Measurements from ENCODE around the gene WIZ.

The WIZ gene

GRCh38 chr19:15464394-15465385, 14.9 kb upstream of the WIZ start, which contains the start of gene RASAL3:
Gene RASAL3, minus strand, starts transcription at chr19:15464544. Its CDS starts 186 bp downstream, at chr19:15464358.
- DNase-seq (ENCODE audit: low read depth in 3 of 3) = peak; percentile 33 to 56 (median 39)

DNA sequence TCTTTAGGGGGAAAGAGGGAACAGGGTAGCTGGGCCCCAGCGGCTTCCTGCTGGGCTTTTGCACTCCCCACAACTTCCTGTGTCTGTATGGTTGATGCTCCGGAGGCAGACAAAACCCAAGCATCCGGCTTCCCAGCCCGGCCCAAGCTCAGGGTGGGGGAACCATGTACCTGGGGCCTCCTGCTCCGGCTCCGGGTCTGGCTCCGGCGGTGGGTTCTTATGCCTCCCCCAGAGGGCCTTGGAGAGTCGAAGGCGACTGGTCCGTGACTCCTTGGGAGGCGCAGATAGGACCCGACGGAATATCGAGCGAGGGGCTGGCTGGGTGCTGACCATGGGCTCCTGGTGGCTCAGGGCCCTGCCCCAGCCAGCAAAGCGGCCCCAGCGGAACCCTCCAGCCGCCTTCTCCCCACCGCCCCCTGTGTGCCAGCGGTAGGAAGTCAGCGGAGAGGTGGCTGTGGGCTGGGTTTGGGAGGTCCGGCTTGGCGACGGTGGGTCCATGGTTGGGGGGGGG, 14.2 kb upstream of the WIZ start:
- peak; percentile 39 to 62 (median 55) for DNase-seq (ENCODE audit: low read depth in 3 of 3)

- no peak for DNase-seq (ENCODE audit: low read depth in 3 of 3)
Observed at GRCh38 chr19:15461694-15462093, 11.9 kb upstream of the WIZ start.

- no peak for DNase-seq (ENCODE audit: low read depth in 3 of 3)
Observed at GRCh38 chr19:15457701-15458484, 8.1 kb upstream of the WIZ start.

- no peak for DNase-seq (ENCODE audit: low read depth in 3 of 3)
Observed at GRCh38 chr19:15456871-15457700, 7.3 kb upstream of the WIZ start.

GRCh38 chr19:15456441-15456840, 6.7 kb upstream of the WIZ start:
- no peak for DNase-seq (ENCODE audit: low read depth in 3 of 3)

DNA sequence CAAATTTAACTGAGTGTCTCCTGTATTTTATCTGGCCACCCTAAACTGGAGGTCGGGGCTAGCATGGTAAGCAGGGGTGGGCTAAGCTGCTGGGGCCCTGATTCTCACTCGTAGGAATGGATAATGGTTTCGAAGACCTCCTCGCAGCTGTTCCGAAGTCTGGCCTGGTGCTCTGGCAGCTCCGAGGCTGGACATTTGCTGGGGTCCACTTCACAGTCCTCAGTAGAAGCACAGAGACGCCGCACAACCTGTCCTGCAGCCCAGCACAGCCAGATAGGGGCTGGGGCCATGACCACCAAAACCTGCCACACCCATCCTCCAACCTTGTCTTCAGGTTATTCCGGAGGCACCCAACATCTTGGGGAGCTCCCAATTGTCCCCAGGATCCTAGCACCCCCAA, 6.2 kb upstream of the WIZ start:
- DNase-seq (ENCODE audit: low read depth in 3 of 3) = no peak

DNA sequence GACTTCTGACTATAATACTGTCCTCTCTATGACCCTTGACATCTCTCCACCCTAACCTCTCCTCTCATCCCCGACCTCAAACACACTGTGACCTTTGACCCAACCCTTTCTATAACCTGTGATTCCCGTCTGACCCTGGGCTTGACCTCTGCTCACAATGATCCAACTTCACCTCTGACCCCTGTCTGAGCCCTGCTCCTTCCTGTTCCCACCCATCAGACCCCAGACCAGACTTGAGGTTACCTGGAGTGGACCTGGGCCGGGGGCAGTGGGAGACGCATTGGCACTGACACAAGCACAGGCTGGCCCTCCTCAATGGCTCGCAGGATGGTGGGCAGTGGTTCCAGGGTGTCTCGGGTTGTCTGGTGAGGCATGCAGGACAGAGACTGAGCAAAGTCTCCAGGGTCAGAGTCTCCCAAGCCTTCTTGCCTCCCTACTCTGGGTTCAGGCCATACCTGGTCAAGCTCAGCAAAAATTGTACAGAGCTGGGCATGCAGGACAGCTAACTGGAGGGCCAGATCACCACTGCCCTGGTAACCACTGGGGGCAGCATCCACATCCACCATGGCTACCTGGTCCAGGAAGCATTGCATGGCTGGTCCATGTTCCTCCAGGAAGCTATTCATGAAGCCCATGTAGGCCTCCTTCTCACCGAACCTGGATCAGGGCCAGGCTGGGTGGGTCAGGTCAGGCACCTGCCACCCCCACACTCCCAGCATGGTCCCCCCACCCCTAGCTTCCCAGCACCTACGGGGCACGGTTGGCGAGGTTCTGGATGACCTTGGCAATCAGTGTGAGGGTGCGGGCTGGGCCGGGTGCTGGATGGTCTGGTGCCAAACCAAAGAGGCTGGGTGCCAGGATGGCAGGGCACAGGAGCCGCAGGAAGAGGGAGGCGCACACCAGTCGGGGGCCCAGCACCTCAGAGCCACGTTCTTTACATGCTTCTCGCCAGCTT, 4.4 kb upstream of the WIZ start:
- DNase-seq (ENCODE audit: low read depth in 3 of 3) = no peak

DNA sequence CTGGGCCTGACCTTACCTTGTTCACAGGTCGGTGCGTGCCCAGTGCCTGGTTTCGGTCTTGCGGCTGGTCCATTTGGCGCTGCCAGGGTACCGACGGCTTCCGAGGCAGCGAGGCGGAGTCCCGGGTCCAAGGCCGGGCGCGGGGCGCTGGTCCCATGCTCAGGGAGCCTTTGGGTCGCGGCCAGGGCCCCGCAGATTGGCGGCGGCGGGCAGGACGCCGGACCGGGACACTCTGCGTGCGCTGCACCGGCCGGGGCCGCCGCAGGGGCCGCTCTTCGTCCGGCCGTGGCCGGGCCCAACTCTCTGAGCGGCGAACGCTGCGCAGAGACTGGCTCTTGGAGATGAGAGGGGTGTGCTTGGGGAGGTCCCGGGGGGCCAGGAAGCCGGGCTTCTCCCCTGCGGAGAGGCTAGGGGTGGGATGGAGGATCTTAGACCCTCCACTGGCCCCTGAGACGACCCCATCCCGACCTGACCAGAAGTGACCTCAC, 3.4 kb upstream of the WIZ start:
- DNase-seq (ENCODE audit: low read depth in 3 of 3) = no peak

DNA sequence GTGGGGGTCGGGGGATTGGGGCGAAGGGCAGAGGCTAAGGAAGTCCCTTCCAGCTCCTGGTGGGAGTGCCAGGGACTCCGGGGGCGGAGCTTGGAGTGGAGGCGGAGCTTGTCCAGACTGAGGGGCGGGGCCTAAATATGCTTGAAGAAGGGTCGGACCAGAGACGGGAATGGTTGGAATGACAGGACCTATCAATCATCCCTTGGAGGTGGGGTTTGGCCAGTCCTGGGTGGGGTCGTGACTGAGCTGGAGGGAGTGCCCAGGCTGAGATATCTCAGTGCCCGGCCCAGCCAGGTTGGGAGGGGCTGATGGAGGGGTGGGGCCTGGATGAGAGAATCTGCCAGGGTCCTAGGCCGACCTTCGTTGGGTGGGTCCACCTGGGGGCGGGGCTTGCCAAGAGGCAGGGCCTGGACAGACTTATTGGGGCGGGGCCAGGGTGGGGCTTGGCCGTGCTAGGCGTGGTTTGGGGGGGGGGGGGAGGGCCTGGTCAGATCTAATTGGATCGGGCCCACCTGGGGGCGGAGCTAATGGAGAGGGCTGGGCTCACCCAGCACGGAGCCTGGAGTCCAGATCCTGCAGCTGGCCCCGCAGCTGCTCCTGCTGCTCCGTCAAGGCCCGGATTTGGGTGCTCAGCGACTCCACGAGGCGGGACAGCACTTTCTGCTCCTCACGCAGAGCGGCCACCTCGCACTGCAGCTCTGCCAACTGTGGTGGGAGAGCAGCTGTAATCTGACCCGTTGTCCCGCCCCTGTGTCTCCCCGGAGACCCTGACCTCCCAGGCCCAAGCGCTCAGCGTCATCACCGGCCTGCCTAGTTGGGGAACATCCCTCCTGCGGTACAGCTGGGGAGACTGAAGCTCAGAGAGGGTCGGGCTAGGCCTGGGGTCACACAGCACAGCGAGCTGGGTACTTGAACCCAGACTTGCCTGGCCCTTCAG, 2.6 kb upstream of the WIZ start:
- DNase-seq (ENCODE audit: low read depth in 3 of 3) = no peak

- DNase-seq (ENCODE audit: low read depth in 3 of 3) = no peak
Observed at GRCh38 chr19:15450528-15450890, 753 bp upstream of the WIZ start.

DNA sequence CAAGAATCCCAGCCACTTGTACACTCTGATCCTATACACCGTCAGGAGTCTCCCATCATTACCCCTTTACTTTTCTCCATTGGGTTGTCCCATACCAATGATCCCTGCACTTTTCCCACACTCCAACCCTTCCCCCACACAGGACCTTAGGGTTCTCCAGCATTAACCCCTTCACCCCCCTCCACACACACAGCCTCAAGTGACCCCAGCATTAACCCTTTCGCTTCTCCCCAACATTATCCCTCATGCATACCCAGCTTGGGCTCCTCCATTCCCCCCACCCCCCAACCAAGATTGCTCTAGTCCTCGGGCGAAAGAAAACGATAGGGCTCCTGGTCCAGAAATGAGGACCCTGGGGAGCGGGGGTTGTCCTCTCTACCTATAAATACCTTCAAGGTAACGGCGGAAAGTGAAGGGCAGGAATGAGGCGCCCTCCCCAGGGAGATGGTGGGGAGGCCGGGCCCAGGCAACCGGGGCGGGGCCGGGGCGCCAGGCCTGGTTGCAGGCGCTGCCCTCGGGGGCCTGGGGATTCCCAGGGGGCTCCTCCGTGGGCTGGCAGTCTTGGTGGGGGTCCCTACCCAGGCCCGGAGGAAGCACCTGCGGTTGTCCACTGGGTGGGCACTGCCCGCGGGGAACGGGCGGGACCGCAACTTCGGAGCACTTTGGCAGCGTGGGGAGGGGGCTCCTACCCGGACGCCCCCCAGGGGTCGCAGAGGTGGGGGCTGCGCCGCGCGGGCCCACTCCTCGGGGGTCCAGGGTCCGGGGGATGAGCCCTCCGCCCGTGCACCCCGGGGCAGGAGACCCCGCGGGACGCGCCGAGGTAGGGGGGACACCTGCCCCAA, 757 bp downstream of the WIZ start:
- DNase-seq (ENCODE audit: low read depth in 3 of 3) = no peak

DNA sequence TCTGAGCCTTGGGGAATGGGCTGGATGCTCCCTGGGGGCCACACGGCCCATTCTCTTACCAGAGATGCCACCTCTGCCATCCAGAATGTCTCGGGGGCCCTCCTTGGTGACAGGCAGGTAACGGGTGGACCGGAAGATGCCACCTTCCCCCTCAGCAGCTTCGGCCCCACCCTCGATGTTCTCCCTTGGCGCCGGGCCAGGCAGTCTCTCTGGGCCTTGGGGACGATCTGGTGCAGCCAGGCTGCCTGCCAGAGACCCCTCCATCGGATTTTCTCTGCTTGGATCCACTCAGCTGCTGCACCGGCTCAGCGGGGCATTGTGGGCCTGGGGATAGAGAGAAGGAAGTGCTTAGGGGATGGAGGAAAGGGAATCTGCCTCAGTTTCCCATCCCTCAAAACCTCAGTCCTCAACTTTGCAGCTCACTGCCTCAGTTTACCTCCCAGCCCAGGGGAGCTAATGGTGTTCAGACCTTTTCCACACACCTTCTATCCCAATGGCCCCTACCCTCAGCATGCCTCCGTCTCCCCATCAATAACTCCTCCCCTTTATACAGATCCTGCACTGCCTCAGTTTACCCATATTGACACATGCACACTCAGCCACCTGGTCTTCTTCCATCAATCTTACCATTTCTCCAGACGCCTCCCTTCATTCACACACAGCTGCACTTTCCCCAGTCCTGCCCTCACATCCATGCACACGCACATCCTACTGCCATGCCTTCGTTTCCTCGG, 1.5 kb downstream of the WIZ start:
- DNase-seq (ENCODE audit: low read depth in 3 of 3) = no peak

- no peak for DNase-seq (ENCODE audit: low read depth in 3 of 3)
Observed at GRCh38 chr19:15447057-15447456, 2.7 kb downstream of the WIZ start.

GRCh38 chr19:15445807-15446376, 3.9 kb downstream of the WIZ start:
- DNase-seq (ENCODE audit: low read depth in 3 of 3) = no peak

DNA sequence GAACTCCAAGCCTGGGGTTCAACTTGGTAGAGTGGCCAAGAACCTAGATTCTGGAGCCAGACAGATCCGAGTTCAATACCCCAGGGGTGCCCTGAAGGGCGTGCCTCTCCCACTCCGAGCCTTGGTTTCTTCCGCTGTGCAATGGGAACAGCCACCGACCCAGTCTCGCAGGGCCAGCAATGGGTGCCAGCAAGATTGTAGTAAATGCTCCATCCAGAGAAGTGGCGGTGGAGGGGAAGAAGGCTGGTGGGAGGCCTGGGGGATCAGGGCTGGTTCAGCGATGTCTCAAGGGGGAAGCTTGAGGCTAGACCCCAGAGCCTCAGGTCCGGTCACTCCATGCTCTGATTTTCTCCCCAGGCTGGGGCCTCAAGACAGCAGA, 4.5 kb downstream of the WIZ start:
- DNase-seq (ENCODE audit: low read depth in 3 of 3) = no peak
